Thyroid gland (tissue), 4 donors: ENCODE results near the gene CYP2S1.

Experiments used
- POLR2A ChIP-seq, 2 donors: fragments of 450-650 bp; IDR thresholded peaks; one replicate each; pipeline ENCODE4 v1.6.1; 2017; ENCODE audit warnings: antibody characterized with exemption in 2 of 2, mild to moderate bottlenecking in 2 of 2, moderate library complexity in 1 of 2
- TF ChIP-seq, protein P1 (sequence below), 6 experiments: fragments of 200-600 bp in 3 of 6; fragments of 450-650 bp in 3 of 6; sonication (generic) in 3 of 6; IDR thresholded peaks; one replicate each; pipeline ENCODE4 v1.5.1; 2016 to 2019; ENCODE audit warnings: antibody characterized with exemption in 6 of 6, mild to moderate bottlenecking in 2 of 6, inconsistent platforms in 1 of 6, moderate library complexity in 1 of 6

- TF ChIP-seq, protein P1, sequence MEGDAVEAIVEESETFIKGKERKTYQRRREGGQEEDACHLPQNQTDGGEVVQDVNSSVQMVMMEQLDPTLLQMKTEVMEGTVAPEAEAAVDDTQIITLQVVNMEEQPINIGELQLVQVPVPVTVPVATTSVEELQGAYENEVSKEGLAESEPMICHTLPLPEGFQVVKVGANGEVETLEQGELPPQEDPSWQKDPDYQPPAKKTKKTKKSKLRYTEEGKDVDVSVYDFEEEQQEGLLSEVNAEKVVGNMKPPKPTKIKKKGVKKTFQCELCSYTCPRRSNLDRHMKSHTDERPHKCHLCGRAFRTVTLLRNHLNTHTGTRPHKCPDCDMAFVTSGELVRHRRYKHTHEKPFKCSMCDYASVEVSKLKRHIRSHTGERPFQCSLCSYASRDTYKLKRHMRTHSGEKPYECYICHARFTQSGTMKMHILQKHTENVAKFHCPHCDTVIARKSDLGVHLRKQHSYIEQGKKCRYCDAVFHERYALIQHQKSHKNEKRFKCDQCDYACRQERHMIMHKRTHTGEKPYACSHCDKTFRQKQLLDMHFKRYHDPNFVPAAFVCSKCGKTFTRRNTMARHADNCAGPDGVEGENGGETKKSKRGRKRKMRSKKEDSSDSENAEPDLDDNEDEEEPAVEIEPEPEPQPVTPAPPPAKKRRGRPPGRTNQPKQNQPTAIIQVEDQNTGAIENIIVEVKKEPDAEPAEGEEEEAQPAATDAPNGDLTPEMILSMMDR (IDR thresholded peaks at IDR 0.05): no peak
- TF ChIP-seq POLR2A (IDR thresholded peaks at IDR 0.05): no peak
These were observed 21.1 kb downstream of the CYP2S1 start for GRCh38 chr19:41214161-41214560.
